ENCODE measurements around the gene DOCK9. TPM values are rescaled to one million over a fixed set of nuclear protein-coding genes. Genes with fewer than 3 reads are reported as not detected.

The DOCK9 gene
- total and polyA plus RNA-seq, 9 donors: 77.2 to 108 (median 84.6) TPM

GRCh38 chr13:98988780-98989179 is 10.9 kb upstream of the DOCK9 start:
- DNase-seq: no peak
- Histone ChIP-seq H3K4me1 (ENCODE audit: control insufficient read depth, insufficient read depth, low read length) (peaks cover 2% of the 10 kb centered on the region), H3K4me3 (ENCODE audit: low read length) (no peak overlapping the region), H3K27me3 (ENCODE audit: control insufficient read depth, insufficient read depth, low read length) (no peaks in the 10 kb centered on the region), H3K9me3 (replicated peaks; ENCODE audit: control insufficient read depth, low read depth, low read length) (no peaks in the 10 kb centered on the region), H3K36me3 (ENCODE audit: control insufficient read depth, insufficient read depth, low read length) (no peaks in the 10 kb centered on the region), H3K27ac (ENCODE audit: low read length) (no peak overlapping the region)
- WGBS (ENCODE audit: insufficient coverage): 56% methylated on average over 4 of the region's 6 CpGs

- Histone ChIP-seq H3K9me3 (replicated peaks; ENCODE audit: control insufficient read depth, low read depth, low read length) (no peaks in the 10 kb centered on the region), H3K27ac (ENCODE audit: low read length) (no peak overlapping the region), H3K36me3 (ENCODE audit: control insufficient read depth, insufficient read depth, low read length) (no peaks in the 10 kb centered on the region), H3K4me1 (ENCODE audit: control insufficient read depth, insufficient read depth, low read length) (peaks cover 2% of the 10 kb centered on the region), H3K27me3 (ENCODE audit: control insufficient read depth, insufficient read depth, low read length) (no peaks in the 10 kb centered on the region), H3K4me3 (ENCODE audit: low read length) (no peak overlapping the region)
- 93% methylated on average over 2 of the region's 5 CpGs for WGBS (ENCODE audit: insufficient coverage)
- no peak for DNase-seq
Measured at GRCh38 chr13:98988277-98988676, 10.4 kb upstream of the DOCK9 start.

- Histone ChIP-seq H3K27me3 (ENCODE audit: control insufficient read depth, insufficient read depth, low read length) (no peaks in the 10 kb centered on the region), H3K9me3 (replicated peaks; ENCODE audit: control insufficient read depth, low read depth, low read length) (no peaks in the 10 kb centered on the region), H3K4me1 (ENCODE audit: control insufficient read depth, insufficient read depth, low read length) (peaks cover 2% of the 10 kb centered on the region), H3K27ac (ENCODE audit: low read length) (no peak overlapping the region), H3K4me3 (ENCODE audit: low read length) (no peak overlapping the region), H3K36me3 (ENCODE audit: control insufficient read depth, insufficient read depth, low read length) (no peaks in the 10 kb centered on the region)
- no peak for DNase-seq
- 78% methylated on average over 2 of the region's 6 CpGs for WGBS (ENCODE audit: insufficient coverage)
Measured at GRCh38 chr13:98987275-98987674, 9.4 kb upstream of the DOCK9 start.

GRCh38 chr13:98986226-98986846 is 8.5 kb upstream of the DOCK9 start:
- H3K27ac ChIP-seq (ENCODE audit: low read length): no peak overlapping the region
- DNase-seq: no peak
- H3K36me3 ChIP-seq (ENCODE audit: control insufficient read depth, insufficient read depth, low read length): no peaks in the 10 kb centered on the region
- H3K4me1 ChIP-seq (ENCODE audit: control insufficient read depth, insufficient read depth, low read length): peaks cover 2% of the 10 kb centered on the region
- no CpG with 5 or more reads among the region's 8 CpGs for WGBS (ENCODE audit: insufficient coverage)
- no peaks in the 10 kb centered on the region for H3K27me3 ChIP-seq (ENCODE audit: control insufficient read depth, insufficient read depth, low read length)
- H3K4me3 ChIP-seq (ENCODE audit: low read length): no peak overlapping the region
- H3K9me3 ChIP-seq (replicated peaks; ENCODE audit: control insufficient read depth, low read depth, low read length): no peaks in the 10 kb centered on the region

GRCh38 chr13:98985591-98985990 is 7.7 kb upstream of the DOCK9 start:
- H3K4me3 ChIP-seq (ENCODE audit: low read length): no peak overlapping the region
- no peaks in the 10 kb centered on the region for H3K36me3 ChIP-seq (ENCODE audit: control insufficient read depth, insufficient read depth, low read length)
- H3K9me3 ChIP-seq (replicated peaks; ENCODE audit: control insufficient read depth, low read depth, low read length): no peaks in the 10 kb centered on the region
- no CpG with 5 or more reads among the region's 6 CpGs for WGBS (ENCODE audit: insufficient coverage)
- H3K27me3 ChIP-seq (ENCODE audit: control insufficient read depth, insufficient read depth, low read length): no peaks in the 10 kb centered on the region
- peaks cover 2% of the 10 kb centered on the region for H3K4me1 ChIP-seq (ENCODE audit: control insufficient read depth, insufficient read depth, low read length)
- no peak for DNase-seq
- H3K27ac ChIP-seq (ENCODE audit: low read length): no peak overlapping the region

GRCh38 chr13:98984983-98985382 is 7.1 kb upstream of the DOCK9 start:
- Histone ChIP-seq H3K27me3 (ENCODE audit: control insufficient read depth, insufficient read depth, low read length) (no peaks in the 10 kb centered on the region), H3K36me3 (ENCODE audit: control insufficient read depth, insufficient read depth, low read length) (no peaks in the 10 kb centered on the region), H3K4me1 (ENCODE audit: control insufficient read depth, insufficient read depth, low read length) (peaks cover 2% of the 10 kb centered on the region), H3K9me3 (replicated peaks; ENCODE audit: control insufficient read depth, low read depth, low read length) (no peaks in the 10 kb centered on the region), H3K4me3 (ENCODE audit: low read length) (no peak overlapping the region), H3K27ac (ENCODE audit: low read length) (no peak overlapping the region)
- 60% methylated on average over 1 of the region's 4 CpGs for WGBS (ENCODE audit: insufficient coverage)
- DNase-seq: no peak

- WGBS (ENCODE audit: insufficient coverage): no CpG with 5 or more reads among the region's 2 CpGs
Measured at GRCh38 chr13:98984118-98984517, 6.3 kb upstream of the DOCK9 start.

GRCh38 chr13:98983182-98983581 is 5.3 kb upstream of the DOCK9 start:
- Histone ChIP-seq H3K36me3 (ENCODE audit: control insufficient read depth, insufficient read depth, low read length) (no peaks in the 10 kb centered on the region), H3K9me3 (replicated peaks; ENCODE audit: control insufficient read depth, low read depth, low read length) (no peaks in the 10 kb centered on the region), H3K27me3 (ENCODE audit: control insufficient read depth, insufficient read depth, low read length) (no peaks in the 10 kb centered on the region), H3K27ac (ENCODE audit: low read length) (no peak overlapping the region), H3K4me3 (ENCODE audit: low read length) (no peak overlapping the region), H3K4me1 (ENCODE audit: control insufficient read depth, insufficient read depth, low read length) (peaks cover 10% of the 10 kb centered on the region)
- DNase-seq: no peak
- 64% methylated on average over 4 of the region's 5 CpGs for WGBS (ENCODE audit: insufficient coverage)

More at GRCh38 chr13:98984118-98984517, 6.3 kb upstream of the DOCK9 start:
- Histone ChIP-seq H3K36me3 (ENCODE audit: control insufficient read depth, insufficient read depth, low read length) (no peaks in the 10 kb centered on the region), H3K9me3 (replicated peaks; ENCODE audit: control insufficient read depth, low read depth, low read length) (no peaks in the 10 kb centered on the region), H3K4me1 (ENCODE audit: control insufficient read depth, insufficient read depth, low read length) (peaks cover 5% of the 10 kb centered on the region), H3K27ac (ENCODE audit: low read length) (no peak overlapping the region), H3K27me3 (ENCODE audit: control insufficient read depth, insufficient read depth, low read length) (no peaks in the 10 kb centered on the region), H3K4me3 (ENCODE audit: low read length) (no peak overlapping the region)
- no peak for DNase-seq

- no peak for DNase-seq
- Histone ChIP-seq H3K4me3 (ENCODE audit: low read length) (no peak overlapping the region), H3K9me3 (replicated peaks; ENCODE audit: control insufficient read depth, low read depth, low read length) (no peaks in the 10 kb centered on the region), H3K27ac (ENCODE audit: low read length) (no peak overlapping the region), H3K4me1 (ENCODE audit: control insufficient read depth, insufficient read depth, low read length) (peaks cover 14% of the 10 kb centered on the region), H3K27me3 (ENCODE audit: control insufficient read depth, insufficient read depth, low read length) (no peaks in the 10 kb centered on the region), H3K36me3 (ENCODE audit: control insufficient read depth, insufficient read depth, low read length) (no peaks in the 10 kb centered on the region)
- 78% methylated on average over 4 of the region's 9 CpGs for WGBS (ENCODE audit: insufficient coverage)
Measured at GRCh38 chr13:98981369-98982080, 3.7 kb upstream of the DOCK9 start.

GRCh38 chr13:98979012-98979660 is 1.3 kb upstream of the DOCK9 start:
- Histone ChIP-seq H3K4me1 (ENCODE audit: control insufficient read depth, insufficient read depth, low read length) (peaks cover 22% of the 10 kb centered on the region), H3K9me3 (replicated peaks; ENCODE audit: control insufficient read depth, low read depth, low read length) (no peaks in the 10 kb centered on the region), H3K4me3 (ENCODE audit: low read length) (no peak overlapping the region), H3K27me3 (ENCODE audit: control insufficient read depth, insufficient read depth, low read length) (no peaks in the 10 kb centered on the region), H3K27ac (ENCODE audit: low read length) (peak overlapping the region; percentile 45), H3K36me3 (ENCODE audit: control insufficient read depth, insufficient read depth, low read length) (no peaks in the 10 kb centered on the region)
- WGBS (ENCODE audit: insufficient coverage): 50% methylated on average over 2 of the region's 9 CpGs
- DNase-seq: no peak
